K562 (cell line): ENCODE data around the gene ERF. TPM values are rescaled to one million over a fixed set of nuclear protein-coding genes. Genes with fewer than 3 reads are reported as not detected.
A peak's percentile ranks its signal among the peaks of the same experiment; 100 is the strongest.

ENCODE experiments used
- ARNT ChIP-seq, 2 experiments: fragments of 450-650 bp; IDR thresholded peaks; 2 replicates each; pipeline ENCODE4 v1.6.1; 2016; ENCODE audit warnings: mild to moderate bottlenecking in 1 of 2
- ATF7 ChIP-seq: fragments of 450-650 bp; IDR thresholded peaks from 2 replicates; pipeline ENCODE4 v1.7.1; 2014; ENCODE audit warnings: mild to moderate bottlenecking, moderate library complexity
- CBX5 ChIP-seq: IDR thresholded peaks from 2 replicates; pipeline ENCODE4 v1.6.1; 2014; ENCODE audit warnings: low read depth, borderline replicate concordance
- CCNT2 ChIP-seq: IDR thresholded peaks from 2 replicates; pipeline ENCODE4 v1.6.1; 2011; ENCODE audit warnings: borderline replicate concordance, low read depth, mild to moderate bottlenecking, moderate library complexity, mixed read lengths, low read length; ENCODE audit not compliant: insufficient read length; ENCODE audit errors: extremely low read depth
- ELF4 ChIP-seq: fragments of 450-650 bp; formaldehyde crosslinking; IDR thresholded peaks from 2 replicates; pipeline ENCODE4 v1.4.0; 2022; ENCODE audit warnings: missing genetic modification characterization
- GATAD2A ChIP-seq: fragments of 450-650 bp; IDR thresholded peaks from 2 replicates; pipeline ENCODE4 v1.6.1; 2017
- HLTF ChIP-seq: fragments of 450-650 bp; IDR thresholded peaks from 2 replicates; pipeline ENCODE4 v1.6.1; 2016
- HMGN3 ChIP-seq: IDR thresholded peaks from 2 replicates; pipeline ENCODE4 v1.6.1; 2011; ENCODE audit warnings: borderline replicate concordance, low read depth, mild to moderate bottlenecking, mixed read lengths, low read length; ENCODE audit not compliant: insufficient read length; ENCODE audit errors: extremely low read depth
- KDM5B ChIP-seq: fragments of 200-600 bp; sonication (generic); IDR thresholded peaks from 2 replicates; pipeline ENCODE4 v1.6.1; 2012; ENCODE audit warnings: low read depth, mild to moderate bottlenecking, moderate library complexity, low read length, control low read depth, inconsistent platforms; ENCODE audit not compliant: insufficient replicate concordance
- MIER1 ChIP-seq: fragments of 450-650 bp; IDR thresholded peaks from 2 replicates; pipeline ENCODE4 v1.6.1; 2016; ENCODE audit warnings: antibody characterized with exemption, mild to moderate bottlenecking, low read depth
- NRF1 ChIP-seq, 2 experiments: fragments of 450-650 bp; IDR thresholded peaks in 1 of 2; conservative IDR thresholded peaks in 1 of 2; 2 replicates each; pipeline ENCODE4 v1.6.1; 2014; ENCODE audit warnings: mild to moderate bottlenecking in 2 of 2
- PHB ChIP-seq: fragments of 250-450 bp; sonication (Bioruptor Pico); IDR thresholded peaks from 2 replicates; pipeline ENCODE4 v1.5.0; 2021
- RAD21 ChIP-seq, 2 experiments: fragments of 250-450 bp in 1 of 2; fragments of 450-650 bp in 1 of 2; sonication (Bioruptor Pico) in 1 of 2; formaldehyde crosslinking in 1 of 2; IDR thresholded peaks in 1 of 2; conservative IDR thresholded peaks in 1 of 2; 2 replicates each; pipeline versions ENCODE4 v1.4.0 to v1.8.0; 2020 to 2022; ENCODE audit warnings: mild to moderate bottlenecking in 2 of 2, moderate library complexity in 1 of 2
- SMAD4 ChIP-seq: fragments of 250-450 bp; sonication (Bioruptor Pico); conservative IDR thresholded peaks from 2 replicates; pipeline ENCODE4 v1.8.0; 2021; ENCODE audit warnings: inconsistent platforms, mild to moderate bottlenecking, moderate library complexity
- SMARCA5 ChIP-seq: fragments of 450-650 bp; IDR thresholded peaks from 2 replicates; pipeline ENCODE4 v1.6.1; 2016
- ZBTB5 ChIP-seq: fragments of 450-650 bp; IDR thresholded peaks from 2 replicates; pipeline ENCODE4 v1.6.1; 2017; ENCODE audit warnings: antibody characterized with exemption
- ZNF644 ChIP-seq: fragments of 200-800 bp; sonication (Bioruptor generic); IDR thresholded peaks from 2 replicates; pipeline ENCODE4 v1.6.1; 2016; ENCODE audit warnings: low read depth, missing genetic modification characterization, missing compliant biosample characterization
- ZNF695 ChIP-seq: fragments of 450-650 bp; formaldehyde crosslinking; IDR thresholded peaks from 2 replicates; pipeline ENCODE4 v1.4.0; 2020; ENCODE audit warnings: mild to moderate bottlenecking, moderate library complexity
- polyA plus RNA-seq, 8 experiments: library from polyadenylated mRNA; depleted of rRNA in 4 of 8; stranded (reverse) in 5 of 8; unstranded in 3 of 8; fragments of >200 nt; fragmentation: Nextera tagmentation in 2 of 8; fragmentation: Illumina TruSeq in 1 of 8; extraction: Ambion mirVana in 2 of 8; extraction: Trizol in 1 of 8; gene quantifications; 2 replicates each; pipeline versions ENCODE4 v1.2.1 to v1.2.3, GENCODE V29; 2011 to 2014; ENCODE audit warnings: inconsistent platforms in 1 of 8, missing spikeins in 1 of 8
- total RNA-seq, 7 experiments: library from RNA; depleted of rRNA in 6 of 7; stranded (reverse); fragments of >200 nt in 6 of 7; fragmentation: Illumina TruSeq in 2 of 7; extraction: Trizol in 2 of 7; gene quantifications; 2 replicates each; pipeline versions ENCODE4 v1.2.1 to v1.2.3, GENCODE V29; 2011 to 2021; ENCODE audit warnings: low replicate concordance in 1 of 7

ERF gene
- total and polyA plus RNA-seq, 9 of the 15 experiments (the other 6 are each of a cell fraction or from before 2014, with no cell fraction given) = 0.03 to 75.4 (median 27.0) TPM

- TF ChIP-seq ZBTB5 (peak; percentile 70; the same call in 1 of the 2 replicates), SMARCA5 (peak; percentile 91), GATAD2A (0 out of 2 replicates have a peak, but pooled peaks have one; percentile 56), ZNF644 (no peak), SMAD4 (CRISPR knock-in tag) (0 out of 2 replicates have a peak, but pooled peaks have one; percentile 9), CCNT2 (peak; percentile 62), HMGN3 (peak; percentile 55), ATF7 (0 out of 2 replicates have a peak, but pooled peaks have one; percentile 21), MIER1 (0 out of 2 replicates have a peak, but pooled peaks have one; percentile 66), NRF1 (conservative IDR thresholded peaks at IDR 0.05 in 1 of 2, IDR thresholded peaks at IDR 0.05 in 1 of 2) (0 out of 4 replicates have a peak, but pooled peaks have one; percentile 9 to 13), ELF4 (CRISPR knock-in tag) (0 out of 2 replicates have a peak, but pooled peaks have one; percentile 39), KDM5B (peak; percentile 39), CBX5 (no peak), ARNT (IDR thresholded peaks at IDR 0.05) (peak; percentile 34 to 70; a peak in 3 of 4 replicates), HLTF (peak; percentile 89; the same call in 1 of the 2 replicates), RAD21 (CRISPR knock-in tag; conservative IDR thresholded peaks at IDR 0.05 in 1 of 2, IDR thresholded peaks at IDR 0.05 in 1 of 2) (peak in 1 of 2 experiments; percentile 12; a peak in 1 of 4 replicates), PHB (CRISPR knock-in tag) (no peak), ZNF695 (CRISPR knock-in tag) (no peak)
These were observed 28.5 kb upstream of the ERF start (continued) for GRCh38 chr19:42283188-42284065.
